Measurements from ENCODE around the gene EPX. TPM values are rescaled to one million over a fixed set of nuclear protein-coding genes. Genes with fewer than 3 reads are reported as not detected.

The EPX gene
- total and polyA plus RNA-seq, 2 donors (not counting 1 experiment from before 2014, with no cell fraction given) = not detected

DNA sequence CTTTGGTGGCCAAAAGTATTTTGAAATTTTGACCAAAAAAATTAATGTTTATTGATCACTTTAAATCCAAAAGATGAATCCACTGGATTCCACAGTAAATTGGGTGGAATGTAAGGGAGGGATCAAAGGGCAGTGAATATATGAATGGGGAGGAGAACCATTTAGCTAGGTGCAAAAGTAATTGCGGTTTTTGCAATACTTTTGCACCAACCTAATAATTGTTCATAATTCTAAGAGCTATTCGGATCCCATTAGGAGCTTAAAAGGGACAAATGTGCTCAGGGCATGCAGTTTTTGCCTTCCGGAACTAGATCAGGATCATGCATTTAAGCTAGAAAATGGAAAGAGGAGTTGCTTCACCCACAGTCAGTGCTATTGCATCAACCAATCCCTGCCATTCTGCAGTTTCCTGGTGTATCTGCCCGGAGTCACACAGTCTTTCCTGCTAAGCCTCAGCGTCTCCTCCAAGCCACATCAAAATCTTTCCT lies 45.7 kb downstream of the EPX start, which contains the start of gene LPO:
TSS of gene LPO (plus strand) at position 438 of the 488 bp plus-strand sequence. CDS start 4,396 bp downstream, outside the sequence.
- Histone ChIP-seq H3K9ac (ENCODE audit: insufficient read depth, low read length) (no peak within 1 kb of the TSS), H4K20me1 (ENCODE audit: control insufficient read depth, extremely low read depth, insufficient read depth, low read length) (no peaks in the 10 kb centered on the region), H3K27me3 (ENCODE audit: control insufficient read depth, insufficient read depth, low read length) (peaks cover 20% of the 10 kb centered on the region), H2AFZ (ENCODE audit: low read length) (no peak within 1 kb of the TSS), H3K4me2 (ENCODE audit: extremely low read depth, insufficient read depth, low read length) (no peak within 1 kb of the TSS), H3K4me3 (replicated peaks in 1 of 4; ENCODE audit: control extremely low read depth in 1 of 4, insufficient read depth in 1 of 4, low read depth in 3 of 4, low read length in 4 of 4) (no peak within 1 kb of the TSS), H3K36me3 (ENCODE audit: control insufficient read depth, insufficient read depth, low read length) (no peaks in the 10 kb centered on the region), H3K4me1 (ENCODE audit: control insufficient read depth, extremely low read depth, insufficient read depth, low read length) (no peaks in the 10 kb centered on the region), H3K27ac (ENCODE audit: insufficient read depth, low read length) (no peak within 1 kb of the TSS), H3K9me3 (ENCODE audit: control insufficient read depth, insufficient read depth, low read depth, low read length) (no peaks in the 10 kb centered on the region), H3K79me2 (ENCODE audit: control insufficient read depth, insufficient read depth, low read length) (no peaks in the 10 kb centered on the region)
- TF ChIP-seq, protein P1, sequence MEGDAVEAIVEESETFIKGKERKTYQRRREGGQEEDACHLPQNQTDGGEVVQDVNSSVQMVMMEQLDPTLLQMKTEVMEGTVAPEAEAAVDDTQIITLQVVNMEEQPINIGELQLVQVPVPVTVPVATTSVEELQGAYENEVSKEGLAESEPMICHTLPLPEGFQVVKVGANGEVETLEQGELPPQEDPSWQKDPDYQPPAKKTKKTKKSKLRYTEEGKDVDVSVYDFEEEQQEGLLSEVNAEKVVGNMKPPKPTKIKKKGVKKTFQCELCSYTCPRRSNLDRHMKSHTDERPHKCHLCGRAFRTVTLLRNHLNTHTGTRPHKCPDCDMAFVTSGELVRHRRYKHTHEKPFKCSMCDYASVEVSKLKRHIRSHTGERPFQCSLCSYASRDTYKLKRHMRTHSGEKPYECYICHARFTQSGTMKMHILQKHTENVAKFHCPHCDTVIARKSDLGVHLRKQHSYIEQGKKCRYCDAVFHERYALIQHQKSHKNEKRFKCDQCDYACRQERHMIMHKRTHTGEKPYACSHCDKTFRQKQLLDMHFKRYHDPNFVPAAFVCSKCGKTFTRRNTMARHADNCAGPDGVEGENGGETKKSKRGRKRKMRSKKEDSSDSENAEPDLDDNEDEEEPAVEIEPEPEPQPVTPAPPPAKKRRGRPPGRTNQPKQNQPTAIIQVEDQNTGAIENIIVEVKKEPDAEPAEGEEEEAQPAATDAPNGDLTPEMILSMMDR (conservative IDR thresholded peaks at IDR 0.05 in 1 of 2, IDR thresholded peaks at IDR 0.05 in 1 of 2; ENCODE audit: low read depth in 1 of 2, low read length in 2 of 2) = no peak
- TF ChIP-seq EZH2 (IDR thresholded peaks at IDR 0.05; ENCODE audit: low read length, missing control alignments) = no peak
- no peak for DNase-seq (ENCODE audit: low read depth in 2 of 2)

DNA sequence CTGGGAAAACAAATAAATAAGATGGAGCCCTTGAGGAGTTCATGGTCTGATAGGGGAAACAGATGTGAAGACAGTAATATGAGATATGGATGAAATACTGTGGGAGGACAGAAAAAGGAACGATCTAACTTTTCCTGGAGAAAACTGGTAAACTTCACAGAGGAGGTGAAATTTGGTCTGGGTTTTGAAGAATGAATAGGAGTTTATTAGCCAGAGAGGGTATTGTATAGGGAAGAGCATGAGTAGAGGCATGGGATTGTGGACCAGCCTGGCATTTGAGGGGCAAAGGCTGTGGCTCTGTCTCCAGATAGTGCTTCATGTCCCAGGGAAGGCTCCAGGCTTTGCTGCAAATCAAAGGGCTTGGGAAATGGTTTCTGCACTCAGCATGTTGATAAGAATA lies 47.5 kb downstream of the EPX start:
- TF ChIP-seq, protein P1 (conservative IDR thresholded peaks at IDR 0.05 in 1 of 2, IDR thresholded peaks at IDR 0.05 in 1 of 2; ENCODE audit: low read depth in 1 of 2, low read length in 2 of 2) = no peak
- TF ChIP-seq EZH2 (IDR thresholded peaks at IDR 0.05; ENCODE audit: low read length, missing control alignments) = no peak
- Histone ChIP-seq H3K27me3 (ENCODE audit: control insufficient read depth, insufficient read depth, low read length) (peaks cover 18% of the 10 kb centered on the region), H3K27ac (ENCODE audit: insufficient read depth, low read length) (no peak overlapping the region)

DNA sequence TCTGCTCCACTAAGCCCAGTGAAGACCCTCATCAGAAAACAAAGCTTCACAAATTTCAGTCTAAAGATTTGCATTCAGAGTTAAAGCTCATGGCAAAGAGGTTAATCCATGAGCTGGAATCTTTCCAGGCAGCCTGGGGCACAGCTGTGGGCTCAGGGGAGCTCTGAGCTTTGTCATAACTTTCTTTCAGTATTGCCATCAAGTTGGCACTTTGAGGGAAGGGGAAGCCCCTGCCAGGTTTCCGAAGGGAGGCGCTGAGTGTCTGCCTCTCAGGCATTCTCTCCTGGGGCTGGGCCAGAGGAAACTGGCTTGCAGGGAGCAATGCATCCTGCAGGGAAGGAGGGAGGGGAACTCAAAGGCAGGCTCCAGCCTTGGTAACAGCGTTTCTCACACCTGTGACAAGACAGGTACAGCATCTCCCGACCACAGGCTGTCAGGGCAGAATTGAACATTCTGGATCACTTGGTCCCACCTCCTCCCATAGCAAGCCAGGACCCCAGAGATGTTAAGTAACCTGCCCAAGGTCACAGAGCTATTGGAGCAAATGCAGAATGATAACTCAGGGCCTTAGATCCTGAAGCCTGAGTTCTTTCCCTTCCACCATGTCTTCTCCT lies 49.8 kb downstream of the EPX start:
- Histone ChIP-seq H3K27me3 (ENCODE audit: control insufficient read depth, insufficient read depth, low read length) (peaks cover 18% of the 10 kb centered on the region), H3K4me1 (ENCODE audit: control insufficient read depth, extremely low read depth, insufficient read depth, low read length) (no peaks in the 10 kb centered on the region), H3K27ac (ENCODE audit: insufficient read depth, low read length) (no peak overlapping the region), H2AFZ (ENCODE audit: low read length) (no peak overlapping the region), H4K20me1 (ENCODE audit: control insufficient read depth, extremely low read depth, insufficient read depth, low read length) (no peaks in the 10 kb centered on the region), H3K4me2 (ENCODE audit: extremely low read depth, insufficient read depth, low read length) (no peak overlapping the region), H3K36me3 (ENCODE audit: control insufficient read depth, insufficient read depth, low read length) (no peaks in the 10 kb centered on the region), H3K79me2 (ENCODE audit: control insufficient read depth, insufficient read depth, low read length) (no peaks in the 10 kb centered on the region), H3K4me3 (replicated peaks in 1 of 4; ENCODE audit: control extremely low read depth in 1 of 4, insufficient read depth in 1 of 4, low read depth in 3 of 4, low read length in 4 of 4) (no peak overlapping the region), H3K9me3 (ENCODE audit: control insufficient read depth, insufficient read depth, low read depth, low read length) (no peaks in the 10 kb centered on the region), H3K9ac (ENCODE audit: insufficient read depth, low read length) (no peak overlapping the region)
- DNase-seq (ENCODE audit: low read depth in 2 of 2) = no peak
- TF ChIP-seq, protein P1 (conservative IDR thresholded peaks at IDR 0.05 in 1 of 2, IDR thresholded peaks at IDR 0.05 in 1 of 2; ENCODE audit: low read depth in 1 of 2, low read length in 2 of 2) = no peak
- no peak for TF ChIP-seq EZH2 (IDR thresholded peaks at IDR 0.05; ENCODE audit: low read length, missing control alignments)

More for the DNA sequence above, 47.5 kb downstream of the EPX start:
- no peak for DNase-seq (ENCODE audit: low read depth in 2 of 2)
- H3K36me3 ChIP-seq (ENCODE audit: control insufficient read depth, insufficient read depth, low read length) = no peaks in the 10 kb centered on the region
- no peak overlapping the region for H2AFZ ChIP-seq (ENCODE audit: low read length)
- no peak overlapping the region for H3K4me3 ChIP-seq (replicated peaks in 1 of 4; ENCODE audit: control extremely low read depth in 1 of 4, insufficient read depth in 1 of 4, low read depth in 3 of 4, low read length in 4 of 4)
- no peaks in the 10 kb centered on the region for H4K20me1 ChIP-seq (ENCODE audit: control insufficient read depth, extremely low read depth, insufficient read depth, low read length)
- no peak overlapping the region for H3K4me2 ChIP-seq (ENCODE audit: extremely low read depth, insufficient read depth, low read length)
- H3K9me3 ChIP-seq (ENCODE audit: control insufficient read depth, insufficient read depth, low read depth, low read length) = no peaks in the 10 kb centered on the region
- H3K9ac ChIP-seq (ENCODE audit: insufficient read depth, low read length) = no peak overlapping the region
- no peaks in the 10 kb centered on the region for H3K79me2 ChIP-seq (ENCODE audit: control insufficient read depth, insufficient read depth, low read length)
- H3K4me1 ChIP-seq (ENCODE audit: control insufficient read depth, extremely low read depth, insufficient read depth, low read length) = no peaks in the 10 kb centered on the region
